ENCODE results near the gene SPAG6.
"Not testable (repeated sequence)": the region's sequence is repeated elsewhere in the genome, so short reads cannot be mapped to it uniquely, and the experiment has no call there.

The SPAG6 gene

GRCh38 chr10:22367471-22367870, 22.2 kb downstream of the SPAG6 start:
- H3K4me3 ChIP-seq (ENCODE audit: low read depth, low read length), result no peak overlapping the region
- no peak for DNase-seq (ENCODE audit: low read depth)

GRCh38 chr10:22368402-22368801, 23.1 kb downstream of the SPAG6 start:
- no peak for DNase-seq (ENCODE audit: low read depth)

GRCh38 chr10:22368981-22369380, 23.7 kb downstream of the SPAG6 start:
- no peak overlapping the region for H3K4me3 ChIP-seq (ENCODE audit: low read depth, low read length)
- DNase-seq (ENCODE audit: low read depth), result no peak

More at GRCh38 chr10:22368402-22368801, 23.1 kb downstream of the SPAG6 start:
- no peak overlapping the region for H3K4me3 ChIP-seq (ENCODE audit: low read depth, low read length)

GRCh38 chr10:22369434-22370072, 24.3 kb downstream of the SPAG6 start:
- no peak overlapping the region for H3K4me3 ChIP-seq (ENCODE audit: low read depth, low read length)
- DNase-seq (ENCODE audit: low read depth), result no peak

- no peak for DNase-seq (ENCODE audit: low read depth)
- H3K4me3 ChIP-seq (ENCODE audit: low read depth, low read length), result no peak overlapping the region
These were observed 25.0 kb downstream of the SPAG6 start for GRCh38 chr10:22370320-22370719.

- H3K4me3 ChIP-seq (ENCODE audit: low read depth, low read length), result no peak overlapping the region
- no peak for DNase-seq (ENCODE audit: low read depth)
These were observed 27.0 kb downstream of the SPAG6 start for GRCh38 chr10:22372298-22372697.

GRCh38 chr10:22372917-22373316, 27.6 kb downstream of the SPAG6 start:
- H3K4me3 ChIP-seq (ENCODE audit: low read depth, low read length), result no peak overlapping the region
- DNase-seq (ENCODE audit: low read depth), result no peak

GRCh38 chr10:22374489-22375126, 29.3 kb downstream of the SPAG6 start:
- DNase-seq (ENCODE audit: low read depth), result no peak
- H3K4me3 ChIP-seq (ENCODE audit: low read depth, low read length), result no peak overlapping the region

GRCh38 chr10:22379059-22379458, 33.8 kb downstream of the SPAG6 start:
- H3K4me3 ChIP-seq (ENCODE audit: low read depth, low read length), result no peak overlapping the region
- no peak for DNase-seq (ENCODE audit: low read depth)

- no peak for DNase-seq (ENCODE audit: low read depth)
- H3K4me3 ChIP-seq (ENCODE audit: low read depth, low read length), result no peak overlapping the region
These were observed 36.0 kb downstream of the SPAG6 start for GRCh38 chr10:22381262-22381661.

GRCh38 chr10:22386503-22386902, 41.2 kb downstream of the SPAG6 start:
- H3K4me3 ChIP-seq (ENCODE audit: low read depth, low read length), result no peak overlapping the region
- no peak for DNase-seq (ENCODE audit: low read depth)

- H3K4me3 ChIP-seq (ENCODE audit: low read depth, low read length), result no peak overlapping the region
These were observed 44.7 kb downstream of the SPAG6 start for GRCh38 chr10:22389856-22390589.

GRCh38 chr10:22391600-22391999, 46.3 kb downstream of the SPAG6 start:
- no peak for DNase-seq (ENCODE audit: low read depth)
- H3K4me3 ChIP-seq (ENCODE audit: low read depth, low read length), result no peak overlapping the region

More at GRCh38 chr10:22389856-22390589, 44.7 kb downstream of the SPAG6 start:
- no peak for DNase-seq (ENCODE audit: low read depth)

GRCh38 chr10:22396195-22396594, 50.9 kb downstream of the SPAG6 start:
- not testable (repeated sequence) for H3K4me3 ChIP-seq (ENCODE audit: low read depth, low read length); DNase-seq (ENCODE audit: low read depth)

GRCh38 chr10:22406916-22407315, 61.6 kb downstream of the SPAG6 start:
- H3K4me3 ChIP-seq (ENCODE audit: low read depth, low read length); DNase-seq (ENCODE audit: low read depth): not testable (repeated sequence)

GRCh38 chr10:22410394-22410793, 65.1 kb downstream of the SPAG6 start:
- DNase-seq (ENCODE audit: low read depth), result no peak
- H3K4me3 ChIP-seq (ENCODE audit: low read depth, low read length), result no peak overlapping the region

GRCh38 chr10:22410846-22411245, 65.5 kb downstream of the SPAG6 start:
- H3K4me3 ChIP-seq (ENCODE audit: low read depth, low read length), result no peak overlapping the region
- DNase-seq (ENCODE audit: low read depth), result no peak

- no peak overlapping the region for H3K4me3 ChIP-seq (ENCODE audit: low read depth, low read length)
- no peak for DNase-seq (ENCODE audit: low read depth)
These were observed 68.8 kb downstream of the SPAG6 start for GRCh38 chr10:22414146-22414545.

GRCh38 chr10:22415072-22415471, 69.8 kb downstream of the SPAG6 start:
- no peak overlapping the region for H3K4me3 ChIP-seq (ENCODE audit: low read depth, low read length)
- DNase-seq (ENCODE audit: low read depth), result no peak

GRCh38 chr10:22417736-22418268, 72.5 kb downstream of the SPAG6 start:
- no peak for DNase-seq (ENCODE audit: low read depth)
- H3K4me3 ChIP-seq (ENCODE audit: low read depth, low read length), result no peak overlapping the region
